Liver (tissue), 9 donors: ENCODE data around the gene ROPN1L. TPM values are rescaled to one million over a fixed set of nuclear protein-coding genes. Genes with fewer than 3 reads are reported as not detected.

Experiments
- DNase-seq: peaks from one replicate; pipeline ENCODE4 v3.0.0-alpha.2; 2017; ENCODE audit warnings: low spot score
- H3K27ac ChIP-seq, 2 donors: one replicate each; pipeline ENCODE4 v1.7.0; 2013; ENCODE audit warnings: inconsistent platforms in 2 of 2, low read length in 2 of 2, control low read depth in 1 of 2, low read depth in 1 of 2, mild to moderate bottlenecking in 1 of 2
- H3K27me3 ChIP-seq, 4 donors: one replicate each; pipeline versions ENCODE4 v1.6.1 to v1.7.0; 2013; ENCODE audit warnings: low read length in 3 of 4, inconsistent platforms in 1 of 4, mild to moderate bottlenecking in 1 of 4, moderate library complexity in 1 of 4; ENCODE audit not compliant: control insufficient read depth in 4 of 4, insufficient read depth in 4 of 4
- H3K36me3 ChIP-seq, 4 donors: one replicate each; pipeline versions ENCODE4 v1.6.1 to v1.7.0; 2013; ENCODE audit warnings: low read length in 3 of 4, mild to moderate bottlenecking in 3 of 4, low read depth in 1 of 4, moderate library complexity in 1 of 4; ENCODE audit not compliant: control insufficient read depth in 4 of 4, insufficient read depth in 3 of 4
- H3K4me1 ChIP-seq, 4 donors: one replicate each; pipeline versions ENCODE4 v1.6.1 to v1.7.0; 2013; ENCODE audit warnings: low read length in 3 of 4, mild to moderate bottlenecking in 3 of 4, moderate library complexity in 1 of 4; ENCODE audit not compliant: control insufficient read depth in 4 of 4, insufficient read depth in 4 of 4
- H3K4me3 ChIP-seq, 3 donors: one replicate each; pipeline versions ENCODE4 v1.6.1 to v1.7.0; 2013; ENCODE audit warnings: low read length in 3 of 3, control low read depth in 1 of 3, low read depth in 1 of 3, mild to moderate bottlenecking in 1 of 3
- H3K9ac ChIP-seq, 2 donors: one replicate each; pipeline ENCODE4 v1.7.0; 2013; ENCODE audit warnings: low read length in 2 of 2, mild to moderate bottlenecking in 2 of 2, moderate library complexity in 2 of 2, control low read depth in 1 of 2, low read depth in 1 of 2
- H3K9me3 ChIP-seq, 4 donors: one replicate each; pipeline versions ENCODE4 v1.6.1 to v1.7.0; 2013; ENCODE audit warnings: low read length in 3 of 4; ENCODE audit not compliant: control insufficient read depth in 4 of 4
- FOXA1 ChIP-seq: IDR thresholded peaks from 2 replicates; pipeline ENCODE4 v1.6.1; 2016; ENCODE audit warnings: antibody characterized with exemption
- GABPA ChIP-seq, 2 donors: IDR thresholded peaks in 1 of 2; conservative IDR thresholded peaks in 1 of 2; 2 replicates each; pipeline ENCODE4 v1.6.1; 2016; ENCODE audit warnings: antibody characterized with exemption in 2 of 2, mild to moderate bottlenecking in 1 of 2, moderate library complexity in 1 of 2
- JUND ChIP-seq, 2 donors: IDR thresholded peaks; 2 replicates each; pipeline ENCODE4 v1.6.1; 2016; ENCODE audit warnings: antibody characterized with exemption in 2 of 2
- NR2F2 ChIP-seq: IDR thresholded peaks from 2 replicates; pipeline ENCODE4 v1.6.1; 2016; ENCODE audit warnings: antibody characterized with exemption
- RAD21 ChIP-seq, 2 donors: IDR thresholded peaks; 2 replicates each; pipeline ENCODE4 v1.6.1; 2016; ENCODE audit warnings: antibody characterized with exemption in 2 of 2, mild to moderate bottlenecking in 2 of 2
- RXRA ChIP-seq, 2 donors: IDR thresholded peaks; 2 replicates each; pipeline ENCODE4 v1.6.1; 2017 to 2018; ENCODE audit warnings: antibody characterized with exemption in 2 of 2, mild to moderate bottlenecking in 1 of 2
- SP1 ChIP-seq: IDR thresholded peaks from 2 replicates; pipeline ENCODE4 v1.6.1; 2018; ENCODE audit warnings: antibody characterized with exemption, mild to moderate bottlenecking
- TAF1 ChIP-seq: conservative IDR thresholded peaks from 2 replicates; pipeline ENCODE4 v1.6.1; 2016; ENCODE audit warnings: antibody characterized with exemption, mild to moderate bottlenecking
- YY1 ChIP-seq: IDR thresholded peaks from 2 replicates; pipeline ENCODE4 v1.6.1; 2016; ENCODE audit warnings: antibody characterized with exemption, mild to moderate bottlenecking
- WGBS: extraction: QIAGEN DNeasy Blood & Tissue Kit; methylation state at CpG from one replicate; pipeline ENCODE4 v1.1.7; 2013; 5-methylcytosine and 5-hydroxymethylcytosine counted together
- polyA plus RNA-seq, 2 donors: library from polyadenylated mRNA; stranded (reverse) in 1 of 2; unstranded in 1 of 2; fragments of 200-250 nt in 1 of 2; fragments of >200 nt in 1 of 2; fragmentation: Nextera tagmentation in 1 of 2; extraction: Ambion mirVana in 1 of 2; gene quantifications; one replicate each; pipeline versions ENCODE4 v1.2.1 to v1.2.3, GENCODE V29; 2013 to 2015
- total RNA-seq, 2 donors: library from RNA; depleted of rRNA; stranded (reverse); fragments of >200 nt; gene quantifications; one replicate each; pipeline ENCODE4 v1.2.3, GENCODE V29; 2014
- TF ChIP-seq, protein P1 (sequence below): IDR thresholded peaks from 2 replicates; pipeline ENCODE4 v1.6.1; 2016; ENCODE audit warnings: antibody characterized with exemption
- TF ChIP-seq, protein P2 (sequence below): fragments of 150-350 bp; IDR thresholded peaks from 2 replicates; pipeline ENCODE4 v1.5.1; 2017; ENCODE audit warnings: improper control_type of control experiment, low read depth, low read length; ENCODE audit not compliant: missing input control
- TF ChIP-seq, protein P3 (sequence below): IDR thresholded peaks from 2 replicates; pipeline ENCODE4 v1.6.1; 2016; ENCODE audit warnings: antibody characterized with exemption
- TF ChIP-seq, protein P4 (sequence below): IDR thresholded peaks from 2 replicates; pipeline ENCODE4 v1.6.1; 2016; ENCODE audit warnings: antibody characterized with exemption
- donor health status: healthy.
- donor health status: healthy.
- donor health status: healthy.
- donor health status: healthy.
- donor health status: healthy.

Gene ROPN1L
- total and polyA plus RNA-seq, 4 donors = 0.25 to 1.3 (median 0.87) TPM

DNA sequence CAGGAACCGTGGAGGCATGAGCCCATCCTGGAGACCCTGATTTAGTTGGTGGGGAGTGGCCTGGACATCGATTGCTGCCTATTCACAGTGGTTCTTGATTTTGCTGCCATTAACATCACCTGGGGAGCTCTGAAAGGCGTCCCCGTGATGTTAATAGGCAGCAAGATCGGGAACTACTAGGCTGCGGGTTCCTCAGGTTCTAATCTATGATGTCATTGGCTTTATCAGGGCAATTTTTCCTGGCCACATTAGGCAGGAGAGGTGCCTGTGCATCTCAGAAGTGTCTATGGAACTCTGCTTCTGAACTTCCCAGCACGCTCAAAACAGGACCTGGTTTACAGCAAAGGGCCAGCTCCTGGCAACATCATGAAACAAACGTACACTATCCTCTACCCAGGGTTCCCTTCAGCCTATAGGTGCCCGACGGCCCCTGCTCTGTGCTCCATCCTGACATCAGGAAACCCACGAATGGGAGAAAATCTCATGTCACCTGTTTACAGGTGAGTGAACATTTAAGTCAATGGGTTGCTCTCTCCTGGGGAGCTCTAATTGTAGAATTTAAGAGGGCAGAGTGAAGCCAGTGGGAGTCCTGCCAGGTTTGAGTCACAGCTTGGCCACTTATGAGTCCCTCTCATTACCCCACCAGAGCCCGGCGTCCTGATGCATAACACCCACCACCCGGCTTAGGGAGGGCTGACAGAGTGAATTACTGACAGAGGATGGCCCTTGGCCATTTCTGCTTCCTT lies 49.4 kb downstream of the ROPN1L start:
- Histone ChIP-seq H3K4me1 (no peaks in the 10 kb centered on the region), H3K9me3 (peaks cover 2 to 9% (median 4%) of the 10 kb centered on the region in 4 donors), H3K36me3 (no peaks in the 10 kb centered on the region), H3K27me3 (no peaks in the 10 kb centered on the region), H3K4me3 (no peak overlapping the region), H3K27ac (no peak overlapping the region), H3K9ac (no peak overlapping the region)
- whole genome bisulfite sequencing = 71% methylated on average over 14 of the region's 14 CpGs
- DNase-seq = no peak
- TF ChIP-seq, protein P1, sequence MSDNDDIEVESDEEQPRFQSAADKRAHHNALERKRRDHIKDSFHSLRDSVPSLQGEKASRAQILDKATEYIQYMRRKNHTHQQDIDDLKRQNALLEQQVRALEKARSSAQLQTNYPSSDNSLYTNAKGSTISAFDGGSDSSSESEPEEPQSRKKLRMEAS = no peak
- no peak for TF ChIP-seq YY1
- no peak for TF ChIP-seq RAD21 (IDR thresholded peaks at IDR 0.05)
- no peak for TF ChIP-seq FOXA1
- TF ChIP-seq, protein P2, sequence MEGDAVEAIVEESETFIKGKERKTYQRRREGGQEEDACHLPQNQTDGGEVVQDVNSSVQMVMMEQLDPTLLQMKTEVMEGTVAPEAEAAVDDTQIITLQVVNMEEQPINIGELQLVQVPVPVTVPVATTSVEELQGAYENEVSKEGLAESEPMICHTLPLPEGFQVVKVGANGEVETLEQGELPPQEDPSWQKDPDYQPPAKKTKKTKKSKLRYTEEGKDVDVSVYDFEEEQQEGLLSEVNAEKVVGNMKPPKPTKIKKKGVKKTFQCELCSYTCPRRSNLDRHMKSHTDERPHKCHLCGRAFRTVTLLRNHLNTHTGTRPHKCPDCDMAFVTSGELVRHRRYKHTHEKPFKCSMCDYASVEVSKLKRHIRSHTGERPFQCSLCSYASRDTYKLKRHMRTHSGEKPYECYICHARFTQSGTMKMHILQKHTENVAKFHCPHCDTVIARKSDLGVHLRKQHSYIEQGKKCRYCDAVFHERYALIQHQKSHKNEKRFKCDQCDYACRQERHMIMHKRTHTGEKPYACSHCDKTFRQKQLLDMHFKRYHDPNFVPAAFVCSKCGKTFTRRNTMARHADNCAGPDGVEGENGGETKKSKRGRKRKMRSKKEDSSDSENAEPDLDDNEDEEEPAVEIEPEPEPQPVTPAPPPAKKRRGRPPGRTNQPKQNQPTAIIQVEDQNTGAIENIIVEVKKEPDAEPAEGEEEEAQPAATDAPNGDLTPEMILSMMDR = no peak

DNA sequence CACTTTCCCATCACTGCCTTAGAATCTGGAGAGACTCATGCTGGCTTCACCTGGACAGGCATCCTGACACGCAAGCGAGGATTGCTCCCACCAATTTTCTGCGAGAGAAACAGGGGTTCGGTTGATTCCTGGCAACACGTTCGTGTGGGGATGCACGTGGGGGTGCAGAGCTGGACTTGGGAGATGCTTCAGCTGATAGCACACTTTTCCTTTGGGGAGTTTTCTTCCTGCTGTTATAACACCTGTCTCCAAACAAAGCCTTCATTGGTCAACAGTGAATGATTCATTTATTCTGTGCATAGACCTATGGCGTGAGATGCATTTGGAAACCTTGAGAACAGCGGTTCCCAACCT lies 50.0 kb downstream of the ROPN1L start:
- Histone ChIP-seq H3K4me3 (no peak overlapping the region), H3K9me3 (peaks cover 2 to 9% (median 4%) of the 10 kb centered on the region in 4 donors), H3K4me1 (no peaks in the 10 kb centered on the region), H3K9ac (no peak overlapping the region), H3K36me3 (no peaks in the 10 kb centered on the region), H3K27ac (no peak overlapping the region), H3K27me3 (no peaks in the 10 kb centered on the region)
- 90% methylated on average over 9 of the region's 9 CpGs for WGBS
- no peak for DNase-seq
- TF ChIP-seq, protein P3, sequence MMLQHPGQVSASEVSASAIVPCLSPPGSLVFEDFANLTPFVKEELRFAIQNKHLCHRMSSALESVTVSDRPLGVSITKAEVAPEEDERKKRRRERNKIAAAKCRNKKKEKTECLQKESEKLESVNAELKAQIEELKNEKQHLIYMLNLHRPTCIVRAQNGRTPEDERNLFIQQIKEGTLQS = no peak
- TF ChIP-seq, protein P2 = no peak
- TF ChIP-seq GABPA (IDR thresholded peaks at IDR 0.05 in 1 of 2, conservative IDR thresholded peaks at IDR 0.05 in 1 of 2) = no peak
- no peak for TF ChIP-seq TAF1
- TF ChIP-seq RXRA (IDR thresholded peaks at IDR 0.05) = no peak
- no peak for TF ChIP-seq FOXA1
- TF ChIP-seq, protein P4, sequence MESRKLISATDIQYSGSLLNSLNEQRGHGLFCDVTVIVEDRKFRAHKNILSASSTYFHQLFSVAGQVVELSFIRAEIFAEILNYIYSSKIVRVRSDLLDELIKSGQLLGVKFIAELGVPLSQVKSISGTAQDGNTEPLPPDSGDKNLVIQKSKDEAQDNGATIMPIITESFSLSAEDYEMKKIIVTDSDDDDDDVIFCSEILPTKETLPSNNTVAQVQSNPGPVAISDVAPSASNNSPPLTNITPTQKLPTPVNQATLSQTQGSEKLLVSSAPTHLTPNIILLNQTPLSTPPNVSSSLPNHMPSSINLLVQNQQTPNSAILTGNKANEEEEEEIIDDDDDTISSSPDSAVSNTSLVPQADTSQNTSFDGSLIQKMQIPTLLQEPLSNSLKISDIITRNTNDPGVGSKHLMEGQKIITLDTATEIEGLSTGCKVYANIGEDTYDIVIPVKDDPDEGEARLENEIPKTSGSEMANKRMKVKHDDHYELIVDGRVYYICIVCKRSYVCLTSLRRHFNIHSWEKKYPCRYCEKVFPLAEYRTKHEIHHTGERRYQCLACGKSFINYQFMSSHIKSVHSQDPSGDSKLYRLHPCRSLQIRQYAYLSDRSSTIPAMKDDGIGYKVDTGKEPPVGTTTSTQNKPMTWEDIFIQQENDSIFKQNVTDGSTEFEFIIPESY = no peak
- TF ChIP-seq, protein P1 = no peak
- TF ChIP-seq RAD21 (IDR thresholded peaks at IDR 0.05) = no peak
- no peak for TF ChIP-seq NR2F2
- TF ChIP-seq SP1 = no peak
- TF ChIP-seq YY1 = no peak
- no peak for TF ChIP-seq JUND (IDR thresholded peaks at IDR 0.05)
